ENCODE measurements around the gene UNC13A.

DNA sequence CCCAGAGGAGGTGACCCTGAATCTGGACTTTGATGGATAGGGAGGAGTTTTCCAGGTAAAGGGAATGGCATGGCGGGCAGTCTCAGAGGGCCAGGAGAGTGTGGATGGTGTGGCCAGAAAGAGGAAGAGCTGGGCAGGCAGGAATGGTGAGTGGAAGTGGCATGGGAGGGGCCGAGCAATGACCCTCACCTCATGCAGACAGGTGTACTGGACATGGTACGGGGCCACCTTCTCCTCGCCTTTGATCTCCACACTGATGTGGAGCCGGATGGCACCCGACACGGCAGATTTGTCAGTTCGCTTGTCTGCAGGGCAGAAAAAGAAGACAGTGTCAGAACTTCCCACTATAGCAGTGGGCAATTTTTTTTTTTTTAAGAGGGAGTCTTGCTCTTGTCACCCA is 45.5 kb downstream of the UNC13A start:
- no peak for TF ChIP-seq EZH2 (IDR thresholded peaks at IDR 0.05; ENCODE audit: borderline replicate concordance, low read depth, low read length, severe bottlenecking)
- no peak for TF ChIP-seq CTCF (IDR thresholded peaks at IDR 0.05; ENCODE audit: extremely low read depth in 1 of 2, insufficient read depth in 1 of 2, low read depth in 1 of 2, low read length in 2 of 2)
- TF ChIP-seq, protein P1, sequence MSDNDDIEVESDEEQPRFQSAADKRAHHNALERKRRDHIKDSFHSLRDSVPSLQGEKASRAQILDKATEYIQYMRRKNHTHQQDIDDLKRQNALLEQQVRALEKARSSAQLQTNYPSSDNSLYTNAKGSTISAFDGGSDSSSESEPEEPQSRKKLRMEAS (IDR thresholded peaks at IDR 0.05; ENCODE audit: insufficient read depth, insufficient read length) = no peak

Data from endothelial cell of umbilical vein (primary cell).